H1 (cell line): ENCODE data around the gene ZBTB18. TPM values are rescaled to one million over a fixed set of nuclear protein-coding genes. Genes with fewer than 3 reads are reported as not detected.

Experiments
- CTCF ChIA-PET: fragments of 300-600 bp; sonication (Branson Sonifier 250); formaldehyde crosslinking; loops from one replicate; lab custom pipeline; 2021; ENCODE audit not compliant: partially characterized antibody; lab: Charles Lee
- POLR2A ChIA-PET: fragments of 300-600 bp; sonication (Branson Sonifier 250); formaldehyde crosslinking; loops from one replicate; lab custom pipeline; 2021; ENCODE audit warnings: inconsistent platforms; ENCODE audit not compliant: partially characterized antibody; lab: Charles Lee
- DNase-seq, 2 experiments: peaks; one replicate each; pipeline versions ENCODE4 v3.0.0 to v3.0.0-alpha.2; 2010 to 2022; ENCODE audit warnings: low spot score in 2 of 2, low read depth in 1 of 2, mixed read lengths in 1 of 2
- FAIRE-seq: peaks from 2 replicates; lab custom pipeline; 2011; peaks lifted over from hg19 to GRCh38; lab: Jason Lieb, UNC
- H2AFZ ChIP-seq: 2 replicates; pipeline ENCODE4 v1.8.1; 2012; ENCODE audit warnings: low read length, inconsistent platforms
- H2AK5ac ChIP-seq: 2 replicates; pipeline ENCODE4 v1.6.1; 2013; ENCODE audit warnings: low read depth, low read length
- H2BK120ac ChIP-seq: replicated peaks from 2 replicates; pipeline ENCODE3; 2013; ENCODE audit warnings: low read depth, low read length, inconsistent platforms
- H2BK12ac ChIP-seq: 2 replicates; pipeline ENCODE4 v1.6.1; 2013; ENCODE audit warnings: low read depth, low read length
- H2BK15ac ChIP-seq: 2 replicates; pipeline ENCODE4 v1.6.1; 2013; ENCODE audit warnings: low read length
- H2BK20ac ChIP-seq: 2 replicates; pipeline ENCODE4 v1.6.1; 2013; ENCODE audit warnings: low read length
- H2BK5ac ChIP-seq: 2 replicates; pipeline ENCODE4 v1.6.1; 2013; ENCODE audit warnings: low read depth, low read length
- H3K14ac ChIP-seq: 2 replicates; pipeline ENCODE4 v1.6.1; 2013; ENCODE audit warnings: inconsistent platforms; ENCODE audit not compliant: insufficient read length
- H3K18ac ChIP-seq: 2 replicates; pipeline ENCODE4 v1.6.1; 2013; ENCODE audit warnings: low read length; ENCODE audit errors: extremely low read depth
- H3K23ac ChIP-seq: 2 replicates; pipeline ENCODE4 v1.6.1; 2013; ENCODE audit warnings: inconsistent platforms; ENCODE audit not compliant: insufficient read length
- H3K23me2 ChIP-seq: 2 replicates; pipeline ENCODE4 v1.6.1; 2013; ENCODE audit warnings: low read depth, low read length
- H3K27ac ChIP-seq: 2 replicates; pipeline ENCODE4 v1.6.1; 2011; ENCODE audit warnings: low read depth, low read length, inconsistent platforms
- H3K27me3 ChIP-seq, 4 experiments: replicated peaks in 1 of 4; 1 replicate in 1 of 4; 2 replicates in 3 of 4; pipeline versions ENCODE4 v1.6.1 to v1.8.1; 2011 to 2013; ENCODE audit warnings: low read length in 3 of 4, mild to moderate bottlenecking in 3 of 4, inconsistent platforms in 2 of 4, mixed read lengths in 2 of 4, moderate library complexity in 1 of 4; ENCODE audit not compliant: control insufficient read depth in 3 of 4, insufficient read depth in 3 of 4; ENCODE audit errors: extremely low read depth in 1 of 4
- H3K36me3 ChIP-seq, 4 experiments: 2 replicates each; pipeline versions ENCODE4 v1.6.1 to v1.8.1; 2011 to 2013; ENCODE audit warnings: mild to moderate bottlenecking in 4 of 4, low read length in 3 of 4, moderate library complexity in 2 of 4, control low read depth in 1 of 4, inconsistent platforms in 1 of 4; ENCODE audit not compliant: insufficient read depth in 4 of 4, control insufficient read depth in 2 of 4
- H3K4ac ChIP-seq: replicated peaks from 2 replicates; pipeline ENCODE3; 2013; ENCODE audit warnings: low read length, low read depth, mixed read lengths, inconsistent platforms; ENCODE audit not compliant: insufficient read length
- H3K4me1 ChIP-seq, 4 experiments: replicated peaks in 1 of 4; 1 replicate in 1 of 4; 2 replicates in 3 of 4; pipeline versions ENCODE4 v1.6.1 to v1.8.1; 2011 to 2013; ENCODE audit warnings: low read length in 3 of 4, inconsistent platforms in 2 of 4, mixed read lengths in 1 of 4; ENCODE audit not compliant: insufficient read depth in 4 of 4, control insufficient read depth in 3 of 4
- H3K4me2 ChIP-seq, 2 experiments: 2 replicates each; pipeline versions ENCODE4 v1.6.1 to v1.8.1; 2011 to 2013; ENCODE audit warnings: low read depth in 2 of 2, low read length in 2 of 2, control low read depth in 1 of 2, inconsistent platforms in 1 of 2, mild to moderate bottlenecking in 1 of 2; ENCODE audit not compliant: insufficient read depth in 1 of 2
- H3K4me3 ChIP-seq, 4 experiments: fragments of 200-600, 300-600 bp in 1 of 4; sonication (generic), shearing (Covaris generic), sonication (Bioruptor Twin) in 1 of 4; 2 replicates each; pipeline versions ENCODE4 v1.5.1 to v1.8.1; 2011 to 2016; ENCODE audit warnings: low read length in 4 of 4, low read depth in 3 of 4, control low read depth in 2 of 4, inconsistent platforms in 2 of 4, mild to moderate bottlenecking in 2 of 4, mixed read lengths in 1 of 4, moderate library complexity in 1 of 4; ENCODE audit not compliant: insufficient read depth in 2 of 4; ENCODE audit errors: extremely low read depth in 1 of 4
- H3K56ac ChIP-seq: replicated peaks from 2 replicates; pipeline ENCODE3; 2013; ENCODE audit warnings: low read depth, mild to moderate bottlenecking, mixed read lengths, low read length, inconsistent platforms; ENCODE audit not compliant: insufficient read length
- H3K79me1 ChIP-seq: 2 replicates; pipeline ENCODE4 v1.6.1; 2013; ENCODE audit warnings: low read depth, low read length, control low read depth
- H3K79me2 ChIP-seq, 2 experiments: 2 replicates each; pipeline versions ENCODE4 v1.6.1 to v1.8.1; 2012 to 2013; ENCODE audit warnings: low read length in 2 of 2, mild to moderate bottlenecking in 2 of 2, inconsistent platforms in 1 of 2; ENCODE audit not compliant: insufficient read depth in 2 of 2, control insufficient read depth in 1 of 2
- H3K9ac ChIP-seq, 4 experiments: replicated peaks in 1 of 4; 1 replicate in 1 of 4; 2 replicates in 3 of 4; pipeline versions ENCODE4 v1.6.1 to v1.8.1; 2011 to 2013; ENCODE audit warnings: low read depth in 3 of 4, low read length in 3 of 4, control low read depth in 2 of 4, mild to moderate bottlenecking in 2 of 4, moderate library complexity in 2 of 4, inconsistent platforms in 1 of 4; ENCODE audit errors: extremely low read depth in 1 of 4
- H3K9me3 ChIP-seq, 2 experiments: 2 replicates each; pipeline versions ENCODE4 v1.6.1 to v1.8.1; 2012 to 2013; ENCODE audit warnings: mild to moderate bottlenecking in 2 of 2, moderate library complexity in 2 of 2, control low read depth in 1 of 2, inconsistent platforms in 1 of 2, low read depth in 1 of 2, low read length in 1 of 2, mixed read lengths in 1 of 2; ENCODE audit not compliant: insufficient read depth in 2 of 2
- H4K20me1 ChIP-seq, 2 experiments: replicated peaks in 1 of 2; 2 replicates each; pipeline versions ENCODE3 to v1.8.1; 2011 to 2013; ENCODE audit warnings: inconsistent platforms in 2 of 2, low read length in 2 of 2, mild to moderate bottlenecking in 1 of 2; ENCODE audit not compliant: insufficient read depth in 2 of 2, control insufficient read depth in 1 of 2
- H4K5ac ChIP-seq: 2 replicates; pipeline ENCODE4 v1.6.1; 2013; ENCODE audit warnings: low read length, low read depth, mixed read lengths, inconsistent platforms; ENCODE audit not compliant: insufficient read length
- H4K8ac ChIP-seq: 2 replicates; pipeline ENCODE4 v1.8.0; 2013; ENCODE audit warnings: mild to moderate bottlenecking, moderate library complexity, low read length, inconsistent platforms; ENCODE audit not compliant: insufficient read depth; ENCODE audit errors: extremely low read depth
- H4K91ac ChIP-seq: replicated peaks from 2 replicates; pipeline ENCODE3; 2013; ENCODE audit warnings: low read length, mixed read lengths, inconsistent platforms; ENCODE audit not compliant: insufficient read length
- GTF2F1 ChIP-seq: IDR thresholded peaks from 2 replicates; pipeline ENCODE4 v1.6.1; 2012; ENCODE audit warnings: low read depth, low read length, improper control_type of control experiment, borderline replicate concordance
- KDM4A ChIP-seq: IDR thresholded peaks from one replicate; pipeline ENCODE4 v1.7.1; 2012; ENCODE audit warnings: low read depth, mild to moderate bottlenecking, moderate library complexity, low read length, inconsistent platforms; ENCODE audit not compliant: severe bottlenecking
- MAFK ChIP-seq: IDR thresholded peaks from 2 replicates; pipeline ENCODE4 v1.6.1; 2012; ENCODE audit warnings: low read depth, mild to moderate bottlenecking, improper control_type of control experiment, low read length
- TAF7 ChIP-seq: optimal IDR thresholded peaks from 2 replicates; pipeline ENCODE3; 2011; ENCODE audit warnings: low read depth, mild to moderate bottlenecking, inconsistent platforms, low read length, moderate library complexity, borderline replicate concordance
- WGBS, 2 experiments: shearing (Covaris generic) in 1 of 2; methylation state at CpG; one replicate each; pipeline versions ENCODE4 v1.1.6 to v1.1.7; 2013 to 2015; ENCODE audit warnings: low lambda C conversion rate in 2 of 2, mixed read lengths in 2 of 2, inconsistent platforms in 1 of 2, low coverage in 1 of 2, missing lambda C conversion rate in 1 of 2; ENCODE audit not compliant: insufficient replicate concordance in 2 of 2, insufficient coverage in 1 of 2, insufficient read length in 1 of 2; ENCODE audit errors: extremely low coverage in 1 of 2, missing lambda C conversion rate in 1 of 2; 5-methylcytosine and 5-hydroxymethylcytosine counted together
- polyA plus RNA-seq, 7 experiments: library from polyadenylated mRNA; depleted of rRNA in 3 of 7; stranded (reverse) in 5 of 7; unstranded in 2 of 7; fragments of >200 nt in 5 of 7; fragments of 200-250 nt in 2 of 7; gene quantifications; 1 replicate in 5 of 7; 2 replicates in 1 of 7; 4 replicates in 1 of 7; pipeline versions ENCODE4 v1.2.1 to v1.2.3, GENCODE V29; 2011 to 2013; ENCODE audit warnings: missing spikeins in 2 of 7, mixed read lengths in 2 of 7
- total RNA-seq: library from RNA; stranded (reverse); fragmentation: NEBNext Ultra II Directional; extraction: Animal tissue kit (Norgen Biotek cat#: 25700); gene quantifications from 2 replicates; pipeline ENCODE4 v1.2.1, GENCODE V29; 2021
- TF ChIP-seq, protein P1 (sequence below): IDR thresholded peaks from 2 replicates; pipeline ENCODE4 v1.6.1; 2012; ENCODE audit warnings: inconsistent platforms

Gene ZBTB18
- total and polyA plus RNA-seq, 2 of the 8 experiments (the other 6 are each of a cell fraction or from before 2014, with no cell fraction given) = 8.5 to 14.4 TPM

DNA sequence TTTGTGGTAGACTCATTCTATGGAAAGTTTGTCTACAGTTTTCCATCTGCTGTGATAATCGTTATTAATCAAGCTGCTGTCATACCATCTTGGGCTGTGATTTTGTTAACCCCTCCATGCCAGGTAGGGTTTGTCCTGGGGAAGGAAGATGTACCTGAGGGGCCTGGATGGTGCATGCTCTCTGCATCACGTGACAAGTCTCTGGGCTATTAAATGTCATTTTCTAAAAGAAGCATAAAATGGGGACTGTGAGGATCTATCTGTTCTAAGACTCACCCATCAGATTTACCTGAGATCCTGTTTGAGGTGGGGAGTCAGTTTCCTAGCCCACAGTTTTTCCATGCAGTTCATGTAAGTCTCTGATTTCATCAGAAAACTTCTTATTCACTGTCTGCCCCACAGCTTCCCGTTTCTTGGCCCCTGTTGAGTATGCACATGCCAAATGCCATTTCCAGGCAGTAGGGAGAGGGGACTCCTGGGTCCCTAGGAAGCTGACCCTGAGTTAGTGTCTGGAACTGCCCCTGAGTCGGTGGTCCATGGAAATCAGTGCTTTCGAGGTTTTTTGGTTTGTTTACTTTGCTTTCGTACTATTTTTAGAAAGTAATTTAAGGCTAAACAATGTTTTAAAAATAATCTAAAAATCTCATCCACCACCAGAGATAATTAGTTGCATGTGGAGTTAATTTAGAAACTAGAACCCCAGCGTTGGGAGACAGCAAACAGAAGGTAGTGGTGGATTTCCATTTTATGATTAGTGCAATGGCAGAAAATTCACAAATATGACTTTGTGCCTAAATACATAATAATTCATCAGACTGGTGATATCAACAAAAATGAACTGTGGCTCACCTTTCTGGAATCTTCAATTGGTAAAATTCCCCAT is 46.7 kb downstream of the ZBTB18 start:
- Histone ChIP-seq H3K4me2 (no peak overlapping the region), H2AFZ (no peak overlapping the region), H3K36me3 (no peaks in the 10 kb centered on the region), H3K23ac (no peak overlapping the region), H3K27ac (no peak overlapping the region), H3K79me1 (no peaks in the 10 kb centered on the region), H2BK12ac (no peak overlapping the region), H2BK20ac (no peak overlapping the region), H3K56ac (no peak overlapping the region), H2BK5ac (no peak overlapping the region), H3K14ac (no peak overlapping the region), H4K91ac (no peak overlapping the region), H3K79me2 (no peaks in the 10 kb centered on the region), H3K27me3 (no peaks in the 10 kb centered on the region), H3K23me2 (no peaks in the 10 kb centered on the region), H3K18ac (no peak overlapping the region), H3K9ac (no peak overlapping the region), H4K8ac (no peak overlapping the region), H3K4me3 (no peak overlapping the region), H4K5ac (no peak overlapping the region), H3K4me1 (no peaks in the 10 kb centered on the region), H2BK120ac (no peak overlapping the region), H3K9me3 (no peaks in the 10 kb centered on the region), H4K20me1 (no peaks in the 10 kb centered on the region), H2BK15ac (no peak overlapping the region), H3K4ac (no peak overlapping the region), H2AK5ac (no peak overlapping the region)
- 85% methylated on average over 7 of the region's 7 CpGs; no CpG with 5 or more reads in 1 of the 2 experiments for WGBS, 2 experiments
- DNase-seq (no peak), FAIRE-seq (no peak)
- TF ChIP-seq, protein P1, sequence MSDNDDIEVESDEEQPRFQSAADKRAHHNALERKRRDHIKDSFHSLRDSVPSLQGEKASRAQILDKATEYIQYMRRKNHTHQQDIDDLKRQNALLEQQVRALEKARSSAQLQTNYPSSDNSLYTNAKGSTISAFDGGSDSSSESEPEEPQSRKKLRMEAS = no peak
- no peak for TF ChIP-seq MAFK
- no peak for TF ChIP-seq GTF2F1
- no peak for TF ChIP-seq TAF7
- no peak for TF ChIP-seq KDM4A
- ChIA-PET CTCF (no interaction called here), POLR2A (no interaction called here)
